Hepatocyte (in vitro differentiated cells): ENCODE data around the gene PIK3CA. TPM values are rescaled to one million over a fixed set of nuclear protein-coding genes. Genes with fewer than 3 reads are reported as not detected.
"Not testable (repeated sequence)": the region's sequence is repeated elsewhere in the genome, so short reads cannot be mapped to it uniquely, and the experiment has no call there.

Experiments
- DNase-seq: peaks from one replicate; pipeline ENCODE4 v3.0.0-alpha.2; 2016; ENCODE audit warnings: low spot score
- H2AFZ ChIP-seq: fragments of 200-600 bp; sonication (generic); 2 replicates; pipeline ENCODE4 v1.6.0; 2016; ENCODE audit warnings: antibody characterized with exemption, mild to moderate bottlenecking
- H3K27ac ChIP-seq: fragments of 200-600 bp; sonication (generic); 2 replicates; pipeline ENCODE4 v1.5.1; 2016; ENCODE audit warnings: mild to moderate bottlenecking
- H3K27me3 ChIP-seq: fragments of 200-600 bp; sonication (generic); 2 replicates; pipeline ENCODE4 v1.6.1; 2016
- H3K36me3 ChIP-seq: fragments of 200-600 bp; sonication (generic); replicated peaks from 2 replicates; pipeline ENCODE4 v1.5.1; 2016; ENCODE audit warnings: low read depth; ENCODE audit not compliant: insufficient read depth
- H3K4me1 ChIP-seq: fragments of 200-600 bp; sonication (generic); 2 replicates; pipeline ENCODE4 v1.5.1; 2016; ENCODE audit warnings: mild to moderate bottlenecking, moderate library complexity; ENCODE audit not compliant: insufficient read depth
- H3K4me2 ChIP-seq: fragments of 200-600 bp; sonication (generic); 2 replicates; pipeline ENCODE4 v1.6.0; 2016
- H3K4me3 ChIP-seq: fragments of 200-600 bp; sonication (generic); 2 replicates; pipeline ENCODE4 v1.5.1; 2016; ENCODE audit warnings: mild to moderate bottlenecking
- H3K79me2 ChIP-seq: fragments of 200-600 bp; sonication (generic); 2 replicates; pipeline ENCODE4 v1.6.0; 2017; ENCODE audit warnings: mild to moderate bottlenecking
- H3K9me2 ChIP-seq: fragments of 200-600 bp; sonication (generic); replicated peaks from 2 replicates; pipeline ENCODE4 v1.6.0; 2017; ENCODE audit warnings: mild to moderate bottlenecking; ENCODE audit not compliant: insufficient read depth
- H3K9me3 ChIP-seq: fragments of 200-600 bp; sonication (generic); 2 replicates; pipeline ENCODE4 v1.5.1; 2016; ENCODE audit warnings: low read depth, mild to moderate bottlenecking
- H4K20me1 ChIP-seq: fragments of 200-600 bp; sonication (generic); 2 replicates; pipeline ENCODE4 v1.6.0; 2016; ENCODE audit warnings: mild to moderate bottlenecking; ENCODE audit not compliant: insufficient read depth, poor library complexity, severe bottlenecking
- EZH2 ChIP-seq: fragments of 200-600 bp; sonication (generic); IDR thresholded peaks from 2 replicates; pipeline ENCODE4 v1.6.1; 2016; ENCODE audit warnings: antibody characterized with exemption, mild to moderate bottlenecking, borderline replicate concordance
- EZH2phosphoT487 ChIP-seq: fragments of 200-600 bp; sonication (generic); IDR thresholded peaks from one replicate; pipeline ENCODE4 v1.6.1; 2018; ENCODE audit warnings: antibody characterized with exemption, mild to moderate bottlenecking, low read depth, moderate library complexity; ENCODE audit not compliant: unreplicated experiment, severe bottlenecking
- WGBS: methylation state at CpG from one replicate; pipeline ENCODE4 v1.1.6; 2016; ENCODE audit warnings: low lambda C conversion rate; ENCODE audit errors: missing lambda C conversion rate; 5-methylcytosine and 5-hydroxymethylcytosine counted together
- polyA plus RNA-seq: library from polyadenylated mRNA; unstranded; fragments of >200 nt; fragmentation: Nextera tagmentation; extraction: Ambion mirVana; gene quantifications from 2 replicates; pipeline ENCODE4 v1.2.1, GENCODE V29; 2016
- total RNA-seq: library from RNA; depleted of rRNA; stranded (reverse); fragments of >200 nt; gene quantifications from 2 replicates; pipeline ENCODE4 v1.2.3, GENCODE V29; 2014
- TF ChIP-seq, protein P1 (sequence below): fragments of 200-600 bp; sonication (generic); IDR thresholded peaks from 2 replicates; pipeline ENCODE4 v1.5.1; 2016; ENCODE audit warnings: antibody characterized with exemption, mild to moderate bottlenecking; ENCODE audit not compliant: poor library complexity

The PIK3CA gene
- total and polyA plus RNA-seq, 2 experiments from 2014 or later, result 5.9 to 21.0 TPM

DNA sequence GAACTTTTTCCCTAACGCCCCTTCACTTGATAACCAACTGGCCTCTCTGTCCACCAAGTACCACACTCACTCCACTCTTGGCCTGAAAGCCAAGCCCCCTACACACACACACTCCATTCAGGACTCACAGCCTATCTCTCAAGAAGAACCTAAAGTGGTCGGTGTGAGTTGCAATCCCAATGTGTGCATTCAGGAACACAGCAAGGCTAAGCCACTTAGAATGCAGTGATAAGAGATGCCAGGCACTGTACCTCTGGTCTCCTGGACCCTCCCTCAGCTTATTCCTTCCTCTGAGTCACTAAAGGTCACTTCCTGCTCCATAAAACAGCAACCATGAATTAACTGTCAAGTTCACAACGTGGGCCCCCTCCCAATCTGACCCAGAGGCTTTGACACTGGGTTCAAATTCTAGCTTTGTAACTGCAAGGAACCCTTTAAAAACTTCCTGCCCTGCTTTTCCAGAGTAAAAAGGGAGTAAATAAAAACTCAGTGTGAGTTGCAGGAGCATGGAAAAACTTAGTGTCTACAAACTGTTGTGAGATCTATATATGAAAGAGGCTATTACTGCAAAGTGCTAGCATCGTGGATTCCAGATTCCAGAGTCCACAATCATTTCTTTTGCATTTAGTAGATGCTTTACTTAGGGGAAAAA is 120.4 kb downstream of the PIK3CA start:
- Histone ChIP-seq H3K4me1 (no peaks in the 10 kb centered on the region), H3K9me3 (no peaks in the 10 kb centered on the region), H4K20me1 (no peaks in the 10 kb centered on the region), H3K9me2 (no peaks in the 10 kb centered on the region), H3K4me3 (no peak overlapping the region), H2AFZ (no peak overlapping the region), H3K27me3 (no peaks in the 10 kb centered on the region), H3K27ac (no peak overlapping the region), H3K36me3 (no peaks in the 10 kb centered on the region), H3K4me2 (no peak overlapping the region), H3K79me2 (no peaks in the 10 kb centered on the region)
- no peak for DNase-seq
- WGBS, result 54% methylated on average over 4 of the region's 4 CpGs
- TF ChIP-seq EZH2, result no peak
- TF ChIP-seq EZH2phosphoT487, result no peak
- TF ChIP-seq, protein P1, sequence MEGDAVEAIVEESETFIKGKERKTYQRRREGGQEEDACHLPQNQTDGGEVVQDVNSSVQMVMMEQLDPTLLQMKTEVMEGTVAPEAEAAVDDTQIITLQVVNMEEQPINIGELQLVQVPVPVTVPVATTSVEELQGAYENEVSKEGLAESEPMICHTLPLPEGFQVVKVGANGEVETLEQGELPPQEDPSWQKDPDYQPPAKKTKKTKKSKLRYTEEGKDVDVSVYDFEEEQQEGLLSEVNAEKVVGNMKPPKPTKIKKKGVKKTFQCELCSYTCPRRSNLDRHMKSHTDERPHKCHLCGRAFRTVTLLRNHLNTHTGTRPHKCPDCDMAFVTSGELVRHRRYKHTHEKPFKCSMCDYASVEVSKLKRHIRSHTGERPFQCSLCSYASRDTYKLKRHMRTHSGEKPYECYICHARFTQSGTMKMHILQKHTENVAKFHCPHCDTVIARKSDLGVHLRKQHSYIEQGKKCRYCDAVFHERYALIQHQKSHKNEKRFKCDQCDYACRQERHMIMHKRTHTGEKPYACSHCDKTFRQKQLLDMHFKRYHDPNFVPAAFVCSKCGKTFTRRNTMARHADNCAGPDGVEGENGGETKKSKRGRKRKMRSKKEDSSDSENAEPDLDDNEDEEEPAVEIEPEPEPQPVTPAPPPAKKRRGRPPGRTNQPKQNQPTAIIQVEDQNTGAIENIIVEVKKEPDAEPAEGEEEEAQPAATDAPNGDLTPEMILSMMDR, result no peak

DNA sequence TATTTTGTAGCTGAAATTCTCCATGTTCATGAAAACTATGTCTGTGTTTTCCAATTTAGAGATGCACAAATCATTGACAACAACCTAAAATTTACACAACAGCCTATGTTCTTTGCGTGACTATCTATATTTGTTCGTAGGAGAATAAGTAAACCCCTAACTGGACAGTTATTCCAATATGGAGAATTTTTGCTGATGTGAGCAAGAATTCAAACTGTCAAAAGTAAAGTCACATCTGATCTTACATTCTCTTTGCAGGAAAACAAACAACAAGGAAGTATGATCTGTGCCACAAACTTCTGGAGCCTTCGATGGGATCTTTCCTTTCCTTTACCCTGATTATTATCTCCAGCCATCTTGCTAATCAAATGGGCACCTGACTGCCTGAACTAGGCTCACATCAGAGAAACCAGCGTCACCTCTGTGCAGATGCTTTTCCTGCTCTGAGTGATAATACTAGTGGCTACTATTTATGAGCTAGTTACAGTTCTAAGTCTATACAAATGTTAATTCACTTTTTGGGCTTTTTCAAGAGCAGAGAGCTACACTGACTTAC is 121.1 kb downstream of the PIK3CA start:
- Histone ChIP-seq H3K9me3 (no peaks in the 10 kb centered on the region), H3K79me2 (no peaks in the 10 kb centered on the region), H3K4me2 (no peak overlapping the region), H3K4me3 (no peak overlapping the region), H3K27me3 (no peaks in the 10 kb centered on the region), H2AFZ (no peak overlapping the region), H4K20me1 (no peaks in the 10 kb centered on the region), H3K27ac (no peak overlapping the region), H3K9me2 (no peaks in the 10 kb centered on the region), H3K4me1 (no peaks in the 10 kb centered on the region), H3K36me3 (no peaks in the 10 kb centered on the region)
- WGBS, result 86% methylated on average over 4 of the region's 4 CpGs
- TF ChIP-seq EZH2, result no peak
- TF ChIP-seq, protein P1, result no peak
- no peak for TF ChIP-seq EZH2phosphoT487
- DNase-seq, result no peak

DNA sequence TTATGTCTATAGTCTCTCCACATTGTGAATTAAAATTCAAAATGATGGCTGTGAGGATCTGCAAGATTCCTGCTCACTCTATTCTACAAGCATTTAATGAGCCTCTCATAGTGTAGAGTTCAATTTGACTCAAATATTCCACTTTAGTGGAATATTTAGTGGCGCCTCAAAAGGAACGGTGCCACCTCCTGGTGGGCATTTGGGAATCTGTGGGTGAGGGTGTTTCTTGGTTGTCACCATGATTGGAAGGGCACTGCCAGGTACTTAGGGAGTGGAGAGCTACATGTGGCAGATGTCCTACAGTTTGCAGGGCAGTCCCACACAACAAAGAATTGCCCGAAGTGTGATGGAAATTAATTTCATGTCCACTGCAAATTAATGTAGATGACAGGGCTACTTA is 124.2 kb downstream of the PIK3CA start:
- 98% methylated on average over 3 of the region's 3 CpGs for WGBS
- DNase-seq, result no peak
- H3K9me2 ChIP-seq, result no peaks in the 10 kb centered on the region
- TF ChIP-seq EZH2phosphoT487, result no peak
- no peak for TF ChIP-seq EZH2
- TF ChIP-seq, protein P1, result no peak
- H3K4me2 ChIP-seq, result no peak overlapping the region
- no peaks in the 10 kb centered on the region for H3K4me1 ChIP-seq
- no peaks in the 10 kb centered on the region for H3K79me2 ChIP-seq
- no peaks in the 10 kb centered on the region for H4K20me1 ChIP-seq
- H3K27me3 ChIP-seq, result no peaks in the 10 kb centered on the region
- H3K27ac ChIP-seq, result no peak overlapping the region
- no peak overlapping the region for H2AFZ ChIP-seq
- H3K4me3 ChIP-seq, result no peak overlapping the region
- H3K9me3 ChIP-seq, result no peaks in the 10 kb centered on the region
- H3K36me3 ChIP-seq, result no peaks in the 10 kb centered on the region

DNA sequence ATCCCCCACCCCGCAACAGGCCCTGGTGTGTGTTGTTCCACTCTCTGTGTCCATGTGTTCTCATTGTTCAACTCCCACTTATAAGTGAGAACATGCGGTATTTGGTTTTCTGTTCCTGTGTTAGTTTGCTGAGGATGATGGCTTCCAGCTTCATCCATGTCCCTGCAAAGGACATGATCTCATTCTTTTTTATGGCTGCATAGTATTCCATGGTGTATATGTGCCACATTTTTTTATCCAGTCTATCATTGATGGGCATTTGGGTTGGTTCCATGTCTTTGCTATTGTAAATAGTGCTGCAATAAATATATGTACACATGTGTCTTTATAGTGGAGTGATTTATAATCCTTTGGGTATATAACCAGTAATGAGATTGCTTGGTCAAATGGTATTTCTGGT is 126.3 kb downstream of the PIK3CA start:
- not testable (repeated sequence) for H3K4me3 ChIP-seq, H3K4me1 ChIP-seq, H3K4me2 ChIP-seq, H2AFZ ChIP-seq, H3K79me2 ChIP-seq, H3K9me2 ChIP-seq, H3K27ac ChIP-seq, H3K36me3 ChIP-seq, H3K27me3 ChIP-seq, H3K9me3 ChIP-seq, H4K20me1 ChIP-seq, DNase-seq
- 89% methylated on average over 2 of the region's 2 CpGs for WGBS
